ENCODE measurements around the gene BABAM2.

GRCh38 chr2:27890146-27890923, at the start of gene BABAM2, which contains the start of gene RBKS:
- TF ChIP-seq, protein P1, sequence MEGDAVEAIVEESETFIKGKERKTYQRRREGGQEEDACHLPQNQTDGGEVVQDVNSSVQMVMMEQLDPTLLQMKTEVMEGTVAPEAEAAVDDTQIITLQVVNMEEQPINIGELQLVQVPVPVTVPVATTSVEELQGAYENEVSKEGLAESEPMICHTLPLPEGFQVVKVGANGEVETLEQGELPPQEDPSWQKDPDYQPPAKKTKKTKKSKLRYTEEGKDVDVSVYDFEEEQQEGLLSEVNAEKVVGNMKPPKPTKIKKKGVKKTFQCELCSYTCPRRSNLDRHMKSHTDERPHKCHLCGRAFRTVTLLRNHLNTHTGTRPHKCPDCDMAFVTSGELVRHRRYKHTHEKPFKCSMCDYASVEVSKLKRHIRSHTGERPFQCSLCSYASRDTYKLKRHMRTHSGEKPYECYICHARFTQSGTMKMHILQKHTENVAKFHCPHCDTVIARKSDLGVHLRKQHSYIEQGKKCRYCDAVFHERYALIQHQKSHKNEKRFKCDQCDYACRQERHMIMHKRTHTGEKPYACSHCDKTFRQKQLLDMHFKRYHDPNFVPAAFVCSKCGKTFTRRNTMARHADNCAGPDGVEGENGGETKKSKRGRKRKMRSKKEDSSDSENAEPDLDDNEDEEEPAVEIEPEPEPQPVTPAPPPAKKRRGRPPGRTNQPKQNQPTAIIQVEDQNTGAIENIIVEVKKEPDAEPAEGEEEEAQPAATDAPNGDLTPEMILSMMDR (IDR thresholded peaks at IDR 0.05): no peak
- no peak for TF ChIP-seq EZH2 (IDR thresholded peaks at IDR 0.05)

All from neural progenitor cell (in vitro differentiated cells).